A172 (cell line): ENCODE results near the gene SPOCK1. TPM values are rescaled to one million over a fixed set of nuclear protein-coding genes. Genes with fewer than 3 reads are reported as not detected.
"Not testable (repeated sequence)": the region's sequence is repeated elsewhere in the genome, so short reads cannot be mapped to it uniquely, and the experiment has no call there.

ENCODE experiments used
- DNase-seq: peaks from one replicate; pipeline ENCODE4 v3.0.0-alpha.2; 2015; ENCODE audit warnings: low spot score
- total RNA-seq: library from RNA; depleted of rRNA; stranded (reverse); fragments of >200 nt; shearing (Covaris generic); gene quantifications from 2 replicates; pipeline ENCODE4 v1.2.3, GENCODE V29; 2014

Gene SPOCK1
- total RNA-seq, 1 experiment from 2014 or later = 6.5 TPM

GRCh38 chr5:137395011-137395755, 103.9 kb downstream of the SPOCK1 start:
- DNase-seq = peak; percentile 92

- DNase-seq = no peak
These were observed 104.7 kb downstream of the SPOCK1 start for GRCh38 chr5:137394380-137394779.

GRCh38 chr5:137393196-137393993, 105.7 kb downstream of the SPOCK1 start:
- no peak for DNase-seq

- no peak for DNase-seq
These were observed 106.9 kb downstream of the SPOCK1 start for GRCh38 chr5:137392261-137392660.

- DNase-seq = not testable (repeated sequence)
These were observed 108.1 kb downstream of the SPOCK1 start for GRCh38 chr5:137391044-137391443.

- DNase-seq = no peak
These were observed 110.1 kb downstream of the SPOCK1 start for GRCh38 chr5:137389042-137389441.

GRCh38 chr5:137385064-137385463, 114.1 kb downstream of the SPOCK1 start:
- DNase-seq = no peak

GRCh38 chr5:137383909-137384308, 115.2 kb downstream of the SPOCK1 start:
- no peak for DNase-seq

GRCh38 chr5:137381555-137381954, 117.6 kb downstream of the SPOCK1 start:
- DNase-seq = no peak

- no peak for DNase-seq
These were observed 119.4 kb downstream of the SPOCK1 start for GRCh38 chr5:137379555-137380286.

GRCh38 chr5:137375741-137376526, 123.2 kb downstream of the SPOCK1 start:
- DNase-seq = no peak

GRCh38 chr5:137374110-137374714, 124.9 kb downstream of the SPOCK1 start:
- DNase-seq = no peak

- DNase-seq = no peak
These were observed 126.4 kb downstream of the SPOCK1 start for GRCh38 chr5:137372773-137373160.

GRCh38 chr5:137372016-137372772, 126.9 kb downstream of the SPOCK1 start:
- no peak for DNase-seq

- DNase-seq = peak; percentile 33
These were observed 128.7 kb downstream of the SPOCK1 start for GRCh38 chr5:137370096-137371071.

GRCh38 chr5:137368651-137369050, 130.5 kb downstream of the SPOCK1 start:
- no peak for DNase-seq

GRCh38 chr5:137367951-137368350, 131.2 kb downstream of the SPOCK1 start:
- DNase-seq = no peak

- DNase-seq = no peak
These were observed 132.6 kb downstream of the SPOCK1 start for GRCh38 chr5:137366526-137366925.
